SH-SY5Y (cell line): Measurements from ENCODE around the gene PDE1C.

Experiments
- GATA2 ChIP-seq: IDR thresholded peaks from 2 replicates; pipeline ENCODE4 v1.6.1; 2011; ENCODE audit warnings: mild to moderate bottlenecking, low read depth, low read length
- GATA3 ChIP-seq: IDR thresholded peaks from 2 replicates; pipeline ENCODE4 v1.6.1; 2011; ENCODE audit warnings: low read depth, mild to moderate bottlenecking, low read length, moderate library complexity

Gene PDE1C

DNA sequence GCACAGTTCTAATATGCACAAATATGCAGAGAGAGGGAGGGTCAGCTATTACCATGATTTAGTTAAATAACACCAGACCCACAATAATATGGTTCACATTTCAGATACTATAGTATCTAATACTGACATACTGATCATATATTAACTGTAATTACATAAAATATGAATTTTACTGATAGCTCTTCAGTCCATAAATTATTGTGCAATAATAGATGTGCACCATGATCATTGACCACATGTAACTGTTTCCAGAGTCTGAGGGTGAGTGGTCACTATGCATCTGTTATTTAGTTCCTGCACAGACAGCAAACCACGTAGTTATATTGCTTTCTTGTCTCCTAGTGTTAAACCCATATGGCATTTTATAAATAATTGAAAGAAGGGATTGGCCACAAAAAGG is 353.9 kb downstream of the PDE1C start:
- TF ChIP-seq GATA3 = no peak
- TF ChIP-seq GATA2 = no peak

GRCh38 chr7:31710171-31710570 is 360.0 kb downstream of the PDE1C start:
- TF ChIP-seq GATA3 (no peak), GATA2 (no peak)

DNA sequence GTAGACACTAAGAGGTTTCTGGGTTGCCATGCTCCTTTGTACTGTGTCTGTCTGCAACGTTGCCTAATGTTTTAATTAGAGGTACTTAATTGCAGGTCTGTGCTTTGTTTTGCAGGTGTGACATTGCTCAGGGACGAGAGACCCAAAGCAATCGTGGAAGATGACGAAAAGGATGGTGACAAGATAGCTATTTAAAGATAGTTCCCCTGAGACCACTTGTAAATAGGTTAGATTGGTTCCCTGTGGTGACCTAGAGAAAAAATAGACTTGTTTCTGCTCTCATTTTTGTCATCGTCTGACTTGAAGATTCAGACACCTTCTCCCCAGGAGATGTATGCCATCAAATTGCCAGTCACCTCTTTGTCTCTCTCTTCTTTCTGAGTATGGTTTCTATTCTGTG is 363.1 kb downstream of the PDE1C start:
- no peak for TF ChIP-seq GATA3
- TF ChIP-seq GATA2 = no peak

GRCh38 chr7:31705377-31705776 is 364.8 kb downstream of the PDE1C start:
- TF ChIP-seq GATA3 (no peak), GATA2 (no peak)

DNA sequence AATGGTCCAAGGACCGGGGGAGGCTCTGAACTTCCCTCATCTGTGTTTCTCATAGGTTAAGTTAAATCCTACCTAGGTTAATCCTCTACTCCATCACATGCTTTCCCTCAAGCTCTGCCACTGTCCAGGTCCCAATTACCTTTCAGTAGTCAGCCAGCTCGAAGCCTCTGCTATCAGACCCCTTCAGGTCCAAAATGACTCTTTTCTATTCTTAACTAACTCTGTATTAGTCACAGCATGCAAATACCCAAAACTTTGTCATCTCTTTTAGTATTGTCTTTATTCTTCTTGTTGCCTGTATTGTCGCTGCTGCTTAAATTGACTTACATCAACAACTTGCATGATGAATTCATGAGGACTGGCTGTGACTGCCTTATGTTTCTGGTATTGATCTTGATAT is 367.9 kb downstream of the PDE1C start:
- TF ChIP-seq GATA2 = no peak
- TF ChIP-seq GATA3 = no peak
